GDM1 (cell line): ENCODE data around the gene BRF1.
"Not testable (repeated sequence)": the region's sequence is repeated elsewhere in the genome, so short reads cannot be mapped to it uniquely, and the experiment has no call there.

ENCODE experiments used
- DNase-seq: peaks from one replicate; lab custom pipeline; 2025; lab: John Stamatoyannopoulos, UW

BRF1 gene

GRCh38 chr14:105290621-105291346 is 10.0 kb downstream of the BRF1 start:
- peak; percentile 31 for DNase-seq

- DNase-seq = not testable (repeated sequence)
These were observed 11.9 kb downstream of the BRF1 start for GRCh38 chr14:105288936-105289335.

- DNase-seq = no peak
These were observed 13.3 kb downstream of the BRF1 start for GRCh38 chr14:105287249-105288102.

- DNase-seq = no peak
These were observed 14.0 kb downstream of the BRF1 start for GRCh38 chr14:105286759-105287144.

GRCh38 chr14:105285174-105285573 is 15.6 kb downstream of the BRF1 start:
- DNase-seq = no peak

GRCh38 chr14:105283899-105284298 is 16.9 kb downstream of the BRF1 start:
- peak; percentile 72 for DNase-seq

GRCh38 chr14:105283028-105283427 is 17.8 kb downstream of the BRF1 start:
- no peak for DNase-seq

GRCh38 chr14:105282098-105282725 is 18.6 kb downstream of the BRF1 start:
- DNase-seq = no peak

- DNase-seq = no peak
These were observed 19.3 kb downstream of the BRF1 start for GRCh38 chr14:105281371-105282097.

- no peak for DNase-seq
These were observed 20.3 kb downstream of the BRF1 start for GRCh38 chr14:105280525-105280924.

- no peak for DNase-seq
These were observed 21.0 kb downstream of the BRF1 start for GRCh38 chr14:105279642-105280361.

GRCh38 chr14:105277448-105277847 is 23.4 kb downstream of the BRF1 start:
- DNase-seq = not testable (repeated sequence)

GRCh38 chr14:105275267-105275946 is 25.4 kb downstream of the BRF1 start:
- no peak for DNase-seq

- DNase-seq = no peak
These were observed 26.2 kb downstream of the BRF1 start for GRCh38 chr14:105274637-105275036.

- DNase-seq = no peak
These were observed 27.7 kb downstream of the BRF1 start for GRCh38 chr14:105273062-105273461.

- DNase-seq = no peak
These were observed 28.2 kb downstream of the BRF1 start for GRCh38 chr14:105272623-105273022.

- no peak for DNase-seq
These were observed 29.4 kb downstream of the BRF1 start for GRCh38 chr14:105271224-105271890.

GRCh38 chr14:105269405-105269804 is 31.4 kb downstream of the BRF1 start:
- DNase-seq = no peak

GRCh38 chr14:105268736-105269354 is 32.0 kb downstream of the BRF1 start:
- DNase-seq = no peak
